GM12872 (cell line): Measurements from ENCODE around the gene TIRAP.

ENCODE experiments used
- CTCF ChIP-seq: IDR thresholded peaks from 3 replicates; pipeline ENCODE4 v1.5.1; 2011; ENCODE audit warnings: low read depth, mild to moderate bottlenecking, low read length, moderate library complexity; ENCODE audit not compliant: insufficient read depth

Gene TIRAP

GRCh38 chr11:126277322-126277721, 5.6 kb upstream of the TIRAP start:
- TF ChIP-seq CTCF = no peak

GRCh38 chr11:126277780-126278179, 5.1 kb upstream of the TIRAP start:
- TF ChIP-seq CTCF = no peak

- TF ChIP-seq CTCF = no peak
Observed at GRCh38 chr11:126279191-126279590, 3.7 kb upstream of the TIRAP start.

- TF ChIP-seq CTCF = no peak
Observed at GRCh38 chr11:126280595-126280994, 2.3 kb upstream of the TIRAP start.

GRCh38 chr11:126281245-126281644, 1.6 kb upstream of the TIRAP start:
- TF ChIP-seq CTCF = no peak

- no peak for TF ChIP-seq CTCF
Observed at GRCh38 chr11:126281666-126282175, 1.2 kb upstream of the TIRAP start.

- TF ChIP-seq CTCF = no peak
Observed at GRCh38 chr11:126282361-126282735, 545 bp upstream of the TIRAP start.

GRCh38 chr11:126284829-126285228, 1.9 kb downstream of the TIRAP start:
- no peak for TF ChIP-seq CTCF
